Fibroblast of lung (primary cell): ENCODE data around the gene CEP41. TPM values are rescaled to one million over a fixed set of nuclear protein-coding genes. Genes with fewer than 3 reads are reported as not detected.

ENCODE experiments used
- DNase-seq, 2 donors: peaks; one replicate each; pipeline versions ENCODE4 v3.0.0 to v3.0.0-alpha.2; 2010; ENCODE audit warnings: low read depth in 2 of 2
- H2AFZ ChIP-seq: 2 replicates; pipeline ENCODE4 v1.5.1; 2012; ENCODE audit warnings: low read length, control low read depth, inconsistent platforms
- H3K27ac ChIP-seq: 2 replicates; pipeline ENCODE4 v1.5.1; 2011; ENCODE audit warnings: low read length, control low read depth; ENCODE audit not compliant: insufficient read depth
- H3K27me3 ChIP-seq: 2 replicates; pipeline ENCODE4 v1.5.1; 2011; ENCODE audit warnings: mild to moderate bottlenecking, low read length; ENCODE audit not compliant: control insufficient read depth, insufficient read depth
- H3K36me3 ChIP-seq: 2 replicates; pipeline ENCODE4 v1.5.1; 2011; ENCODE audit warnings: low read length; ENCODE audit not compliant: control insufficient read depth, insufficient read depth
- H3K4me1 ChIP-seq: 2 replicates; pipeline ENCODE4 v1.5.1; 2011; ENCODE audit warnings: low read length; ENCODE audit not compliant: control insufficient read depth, insufficient read depth; ENCODE audit errors: extremely low read depth
- H3K4me2 ChIP-seq: 2 replicates; pipeline ENCODE4 v1.5.1; 2011; ENCODE audit warnings: low read length, control low read depth; ENCODE audit not compliant: insufficient read depth; ENCODE audit errors: extremely low read depth
- H3K4me3 ChIP-seq, 4 experiments: fragments of 200-600 bp in 1 of 4; sonication (generic) in 1 of 4; replicated peaks in 1 of 4; 2 replicates each; pipeline ENCODE4 v1.5.1; 2011 to 2016; ENCODE audit warnings: low read length in 4 of 4, low read depth in 3 of 4, mild to moderate bottlenecking in 3 of 4, control low read depth in 2 of 4, inconsistent platforms in 1 of 4, mixed read lengths in 1 of 4; ENCODE audit not compliant: insufficient read depth in 1 of 4; ENCODE audit errors: control extremely low read depth in 1 of 4
- H3K79me2 ChIP-seq: 2 replicates; pipeline ENCODE4 v1.5.1; 2012; ENCODE audit warnings: mild to moderate bottlenecking, low read length, inconsistent platforms; ENCODE audit not compliant: control insufficient read depth, insufficient read depth
- H3K9ac ChIP-seq: 2 replicates; pipeline ENCODE4 v1.5.1; 2011; ENCODE audit warnings: mild to moderate bottlenecking, low read length, control low read depth; ENCODE audit not compliant: insufficient read depth
- H3K9me3 ChIP-seq: 2 replicates; pipeline ENCODE4 v1.5.1; 2012; ENCODE audit warnings: low read depth, low read length; ENCODE audit not compliant: control insufficient read depth, insufficient read depth
- H4K20me1 ChIP-seq: 2 replicates; pipeline ENCODE4 v1.5.1; 2011; ENCODE audit warnings: low read length; ENCODE audit not compliant: control insufficient read depth, insufficient read depth; ENCODE audit errors: extremely low read depth
- CTCF ChIP-seq, 2 donors: IDR thresholded peaks in 1 of 2; conservative IDR thresholded peaks in 1 of 2; 1 replicate in 1 of 2; 2 replicates in 1 of 2; pipeline ENCODE4 v1.5.1; 2011 to 2012; ENCODE audit warnings: low read length in 2 of 2, control low read depth in 1 of 2, inconsistent platforms in 1 of 2, low read depth in 1 of 2, mild to moderate bottlenecking in 1 of 2
- EZH2 ChIP-seq: IDR thresholded peaks from 2 replicates; pipeline ENCODE4 v1.5.1; 2012; ENCODE audit warnings: low read length, control low read depth, mild to moderate bottlenecking; ENCODE audit errors: missing control alignments
- polyA plus RNA-seq, 2 donors: library from polyadenylated mRNA; depleted of rRNA in 1 of 2; stranded (reverse) in 1 of 2; unstranded in 1 of 2; fragments of >200 nt; gene quantifications; 2 replicates each; pipeline ENCODE4 v1.2.1, GENCODE V29; 2011 to 2012; ENCODE audit warnings: missing spikeins in 1 of 2
- total RNA-seq: library from RNA; depleted of rRNA; stranded (reverse); fragments of >200 nt; gene quantifications from 2 replicates; pipeline ENCODE4 v1.2.1, GENCODE V29; 2014

CEP41 gene
- total and polyA plus RNA-seq, 2 donors (not counting 1 experiment from before 2014, with no cell fraction given), result 8.3 to 24.5 TPM

- no peaks in the 10 kb centered on the region for H3K36me3 ChIP-seq
- DNase-seq, result peak; percentile 43 to 67
- no peak overlapping the region for H3K4me3 ChIP-seq
- H3K9ac ChIP-seq, result no peak overlapping the region
- H2AFZ ChIP-seq, result no peak overlapping the region
- no peak for TF ChIP-seq EZH2
- TF ChIP-seq CTCF (conservative IDR thresholded peaks at IDR 0.05 in 1 of 2, IDR thresholded peaks at IDR 0.05 in 1 of 2; ENCODE audit: low read depth in 1 of 2, low read length in 2 of 2), result no peak
- no peaks in the 10 kb centered on the region for H4K20me1 ChIP-seq
- H3K27ac ChIP-seq, result peak overlapping the region; percentile 13
- no peaks in the 10 kb centered on the region for H3K27me3 ChIP-seq
- no peaks in the 10 kb centered on the region for H3K9me3 ChIP-seq
- H3K4me2 ChIP-seq, result no peak overlapping the region
- H3K4me1 ChIP-seq, result peaks cover 2% of the 10 kb centered on the region
- no peaks in the 10 kb centered on the region for H3K79me2 ChIP-seq
Measured at GRCh38 chr7:130400120-130400572, 40.7 kb downstream of the CEP41 start.

- Histone ChIP-seq H3K4me3 (no peak overlapping the region), H3K4me2 (no peak overlapping the region), H3K9me3 (no peaks in the 10 kb centered on the region), H3K27ac (no peak overlapping the region), H3K79me2 (no peaks in the 10 kb centered on the region), H2AFZ (no peak overlapping the region), H3K4me1 (peaks cover 2% of the 10 kb centered on the region), H4K20me1 (no peaks in the 10 kb centered on the region), H3K9ac (no peak overlapping the region), H3K27me3 (no peaks in the 10 kb centered on the region), H3K36me3 (no peaks in the 10 kb centered on the region)
- no peak for DNase-seq
- TF ChIP-seq CTCF (conservative IDR thresholded peaks at IDR 0.05 in 1 of 2, IDR thresholded peaks at IDR 0.05 in 1 of 2; ENCODE audit: low read depth in 1 of 2, low read length in 2 of 2) (no peak), EZH2 (no peak)
Measured at GRCh38 chr7:130398526-130399090, 42.2 kb downstream of the CEP41 start.

GRCh38 chr7:130397758-130398073 lies 43.1 kb downstream of the CEP41 start:
- Histone ChIP-seq H3K4me3 (no peak overlapping the region), H3K4me2 (no peak overlapping the region), H3K36me3 (no peaks in the 10 kb centered on the region), H4K20me1 (no peaks in the 10 kb centered on the region), H3K9ac (no peak overlapping the region), H3K9me3 (no peaks in the 10 kb centered on the region), H3K4me1 (peaks cover 10% of the 10 kb centered on the region), H3K27me3 (no peaks in the 10 kb centered on the region), H2AFZ (no peak overlapping the region), H3K27ac (no peak overlapping the region), H3K79me2 (no peaks in the 10 kb centered on the region)
- no peak for DNase-seq
- no peak for TF ChIP-seq EZH2
- TF ChIP-seq CTCF (conservative IDR thresholded peaks at IDR 0.05 in 1 of 2, IDR thresholded peaks at IDR 0.05 in 1 of 2; ENCODE audit: low read depth in 1 of 2, low read length in 2 of 2), result no peak
